ENCODE data around the gene WDR72.

- TF ChIP-seq CTCF (IDR thresholded peaks at IDR 0.05; ENCODE audit: poor library complexity, severe bottlenecking) (no peak), POLR2AphosphoS5 (IDR thresholded peaks at IDR 0.05) (no peak), EZH2 (IDR thresholded peaks at IDR 0.05; ENCODE audit: borderline replicate concordance, insufficient read depth, low read length, poor library complexity, severe bottlenecking) (no peak), EP300 (conservative IDR thresholded peaks at IDR 0.05; ENCODE audit: poor library complexity, severe bottlenecking) (no peak), MXI1 (conservative IDR thresholded peaks at IDR 0.05; ENCODE audit: poor library complexity, severe bottlenecking) (no peak)
Measured at GRCh38 chr15:53634517-53635106, 124.9 kb downstream of the WDR72 start.

Data from neural cell (in vitro differentiated cells).